K562 (cell line): Measurements from ENCODE around the gene SLC38A10. TPM values are rescaled to one million over a fixed set of nuclear protein-coding genes. Genes with fewer than 3 reads are reported as not detected.
A peak's percentile ranks its signal among the peaks of the same experiment; 100 is the strongest.

Experiments used
- ATAC-seq: fragments of 200-7000 bp; cut with Tn5 transposase; 3 replicates; pipeline ENCODE4 v1.9.1; 2020; ENCODE audit warnings: moderate library complexity
- BruUV-seq: library from RNA; stranded (reverse); fragments of 400-500 nt; replicated peaks from 2 replicates; lab custom pipeline; 2021; lab: Mats Ljungman, UMichigan
- CTCF ChIA-PET: fragments of 300-600 bp; formaldehyde crosslinking; extraction: SDS; loops from one replicate; lab custom pipeline; 2021; ENCODE audit warnings: low intra/inter-chr PET ratio; lab: Yijun Ruan, JAX
- POLR2A ChIA-PET: fragments of 300-600, 350-650 bp; sonication (Branson Sonifier 250); formaldehyde crosslinking; extraction: SDS; loops from one replicate; lab custom pipeline; 2021; ENCODE audit warnings: antibody characterized with exemption, inconsistent platforms; lab: Yijun Ruan, JAX
- DNase-seq, 4 experiments: peaks; one replicate each; pipeline versions ENCODE4 v3.0.0 to v3.0.0-alpha.2; 2011 to 2018; ENCODE audit warnings: low spot score in 3 of 4, mixed read lengths in 3 of 4; ENCODE audit errors: extremely low read depth in 1 of 4
- FAIRE-seq: peaks from 2 replicates; lab custom pipeline; 2011; peaks lifted over from hg19 to GRCh38; lab: Jason Lieb, UNC
- H2AFZ ChIP-seq: 2 replicates; pipeline ENCODE4 v1.6.0; 2011; ENCODE audit warnings: low read depth, low read length, control low read depth, inconsistent platforms
- H3K27ac ChIP-seq: fragments of 200-600 bp; 3 replicates; pipeline ENCODE4 v1.8.0; 2011; ENCODE audit warnings: low read depth, mild to moderate bottlenecking, control low read depth, inconsistent platforms, low read length, moderate library complexity, mixed read lengths; ENCODE audit errors: extremely low read depth
- H3K27me3 ChIP-seq, 2 experiments: fragments of 300-600 bp in 1 of 2; 2 replicates in 1 of 2; 3 replicates in 1 of 2; pipeline versions ENCODE4 v1.6.0 to v1.8.0; 2011; ENCODE audit warnings: inconsistent platforms in 2 of 2, low read length in 2 of 2, mild to moderate bottlenecking in 1 of 2, mixed read lengths in 1 of 2, moderate library complexity in 1 of 2; ENCODE audit not compliant: control insufficient read depth in 2 of 2, insufficient read depth in 2 of 2
- H3K36me3 ChIP-seq: fragments of 300-600 bp; 3 replicates; pipeline ENCODE4 v1.8.0; 2011; ENCODE audit warnings: mild to moderate bottlenecking, low read length, inconsistent platforms; ENCODE audit not compliant: control insufficient read depth, insufficient read depth
- H3K4me1 ChIP-seq, 2 experiments: fragments of 200-600 bp in 1 of 2; replicated peaks in 1 of 2; 2 replicates in 1 of 2; 3 replicates in 1 of 2; pipeline versions ENCODE4 v1.5.1 to v1.8.0; 2011; ENCODE audit warnings: inconsistent platforms in 2 of 2, low read length in 2 of 2, mild to moderate bottlenecking in 1 of 2, mixed read lengths in 1 of 2, moderate library complexity in 1 of 2; ENCODE audit not compliant: control insufficient read depth in 2 of 2, insufficient read depth in 2 of 2
- H3K4me2 ChIP-seq: 2 replicates; pipeline ENCODE4 v1.6.1; 2011; ENCODE audit warnings: low read length, control low read depth, inconsistent platforms, mixed read lengths; ENCODE audit not compliant: insufficient read depth
- H3K4me3 ChIP-seq: fragments of 200-600 bp; sonication (generic), shearing (Covaris generic); 2 replicates; pipeline ENCODE4 v1.5.1; 2016; ENCODE audit warnings: control low read depth, inconsistent platforms
- H3K79me2 ChIP-seq: fragments of 200-600 bp; 3 replicates; pipeline ENCODE4 v1.8.0; 2011; ENCODE audit warnings: low read length, inconsistent platforms; ENCODE audit not compliant: control insufficient read depth, insufficient read depth
- H3K9ac ChIP-seq, 2 experiments: 2 replicates each; pipeline versions ENCODE4 v1.6.0 to v1.6.1; 2011; ENCODE audit warnings: low read depth in 2 of 2, low read length in 2 of 2, control low read depth in 1 of 2, inconsistent platforms in 1 of 2, mild to moderate bottlenecking in 1 of 2, mixed read lengths in 1 of 2; ENCODE audit not compliant: insufficient read depth in 1 of 2
- H3K9me1 ChIP-seq: one replicate; pipeline ENCODE4 v1.6.0; 2011; ENCODE audit warnings: inconsistent platforms, mild to moderate bottlenecking, low read length, moderate library complexity; ENCODE audit not compliant: control insufficient read depth, insufficient read depth
- H3K9me3 ChIP-seq: replicated peaks from 2 replicates; pipeline ENCODE4 v1.5.1; 2011; ENCODE audit warnings: low read depth, low read length, inconsistent platforms; ENCODE audit not compliant: control insufficient read depth, insufficient read depth
- H4K20me1 ChIP-seq: replicated peaks from 2 replicates; pipeline ENCODE4 v1.6.1; 2011; ENCODE audit warnings: low read length, inconsistent platforms, mixed read lengths; ENCODE audit not compliant: control insufficient read depth, insufficient read depth
- CBFA2T2 ChIP-seq: fragments of 450-650 bp; conservative IDR thresholded peaks from 2 replicates; pipeline ENCODE4 v1.6.1; 2017; ENCODE audit warnings: mild to moderate bottlenecking
- CBFA2T3 ChIP-seq: fragments of 450-650 bp; IDR thresholded peaks from 2 replicates; pipeline ENCODE4 v1.6.1; 2017
- CEBPB ChIP-seq: fragments of 450-650 bp; IDR thresholded peaks from 2 replicates; pipeline ENCODE4 v1.6.1; 2016; ENCODE audit warnings: missing genetic modification characterization, missing compliant biosample characterization
- HNRNPK ChIP-seq: fragments of 200-400 bp; formaldehyde crosslinking; IDR thresholded peaks from one replicate; pipeline ENCODE4 v1.6.1; 2018; ENCODE audit warnings: mild to moderate bottlenecking, low read depth, low read length; ENCODE audit not compliant: poor library complexity, severe bottlenecking
- SRSF7 ChIP-seq: fragments of 200-400 bp; formaldehyde crosslinking; optimal IDR thresholded peaks from 2 replicates; pipeline ENCODE3; 2017; ENCODE audit warnings: mild to moderate bottlenecking, low read depth, low read length
- ZBTB7A ChIP-seq: IDR thresholded peaks from 2 replicates; pipeline ENCODE4 v1.6.1; 2011; ENCODE audit warnings: low read depth, mild to moderate bottlenecking, low read length, moderate library complexity, borderline replicate concordance; ENCODE audit not compliant: control insufficient read depth
- ZNF431 ChIP-seq: sonication (generic); formaldehyde crosslinking; IDR thresholded peaks from 2 replicates; pipeline ENCODE4 v1.8.0; 2022; ENCODE audit warnings: mild to moderate bottlenecking, missing genetic modification reagents
- WGBS: fragments of 100-300 bp; shearing (Covaris generic); methylation state at CpG from one replicate; pipeline ENCODE4 v1.1.6; 2016; ENCODE audit warnings: low coverage, mixed read lengths; ENCODE audit not compliant: insufficient coverage; ENCODE audit errors: missing lambda C conversion rate; 5-methylcytosine and 5-hydroxymethylcytosine counted together
- in situ Hi-C: fragments of 300-500 bp; cut with MboI; formaldehyde crosslinking; loops from 4 replicates; pipeline ENCODE4 v1.15.0; 2018; ENCODE audit warnings: inconsistent platforms, mixed read lengths
- intact Hi-C: fragments of 100-400 bp; cut with micrococcal nuclease; formaldehyde crosslinking; loops from 2 replicates; pipeline ENCODE4 v1.14.2; 2022
- polyA plus RNA-seq, 8 experiments: library from polyadenylated mRNA; depleted of rRNA in 4 of 8; stranded (reverse) in 5 of 8; unstranded in 3 of 8; fragments of >200 nt; fragmentation: Nextera tagmentation in 2 of 8; fragmentation: Illumina TruSeq in 1 of 8; extraction: Ambion mirVana in 2 of 8; extraction: Trizol in 1 of 8; gene quantifications; 2 replicates each; pipeline versions ENCODE4 v1.2.1 to v1.2.3, GENCODE V29; 2011 to 2014; ENCODE audit warnings: inconsistent platforms in 1 of 8, missing spikeins in 1 of 8
- total RNA-seq, 7 experiments: library from RNA; depleted of rRNA in 6 of 7; stranded (reverse); fragments of >200 nt in 6 of 7; fragmentation: Illumina TruSeq in 2 of 7; extraction: Trizol in 2 of 7; gene quantifications; 2 replicates each; pipeline versions ENCODE4 v1.2.1 to v1.2.3, GENCODE V29; 2011 to 2021; ENCODE audit warnings: low replicate concordance in 1 of 7

Gene SLC38A10
- total and polyA plus RNA-seq, 9 of the 15 experiments (the other 6 are each of a cell fraction or from before 2014, with no cell fraction given), result 0.45 to 54.2 (median 13.8) TPM

DNA sequence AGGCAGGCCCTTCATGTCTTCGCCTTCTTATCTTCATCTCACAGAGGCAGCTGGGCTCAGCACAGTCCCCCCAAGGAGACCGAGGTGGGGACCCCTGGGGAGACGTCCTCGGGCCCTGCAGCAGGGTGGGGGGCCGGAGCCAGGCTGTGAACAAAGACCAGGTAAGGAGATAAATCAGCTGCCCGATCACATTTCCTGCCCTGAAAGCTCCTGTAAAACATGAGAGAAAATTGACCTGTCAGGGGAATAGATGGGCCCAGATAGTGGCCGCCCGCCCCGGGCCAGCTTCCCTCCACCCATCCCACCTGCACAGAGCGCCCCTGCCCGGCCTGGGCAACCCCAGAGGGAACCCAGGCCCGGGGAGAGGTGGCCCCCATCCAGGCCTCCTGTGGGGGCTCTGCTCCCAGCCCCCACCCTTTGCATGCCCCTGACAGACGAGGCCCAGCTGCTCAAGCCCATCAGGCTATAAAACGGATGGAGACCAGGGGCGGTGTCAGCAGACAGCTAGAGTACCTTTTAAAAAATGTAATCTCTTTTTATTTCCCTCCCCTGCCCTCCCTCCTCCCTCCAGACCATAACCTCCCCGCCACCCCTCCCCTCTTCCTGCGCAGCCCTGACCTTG, 18.8 kb upstream of the SLC38A10 start:
- no TSS peak for BruUV-seq
- Histone ChIP-seq H3K9me3 (no peaks in the 10 kb centered on the region), H4K20me1 (no peaks in the 10 kb centered on the region), H3K9me1 (no peaks in the 10 kb centered on the region), H3K27me3 (no peaks in the 10 kb centered on the region), H3K4me1 (peaks cover 18 to 83% of the 10 kb centered on the region in 2 experiments), H3K4me3 (no peak overlapping the region), H3K36me3 (no peaks in the 10 kb centered on the region), H3K9ac (peak overlapping the region in 1 of 2 experiments; percentile 50; a peak in 2 of 4 replicates), H3K27ac (no peak overlapping the region), H3K4me2 (no peak overlapping the region), H2AFZ (no peak overlapping the region), H3K79me2 (no peaks in the 10 kb centered on the region; the same call in 2 of the 3 replicates)
- no peak for DNase-seq
- ChIA-PET POLR2A (interaction anchor here (0.6 to 1.0 kb wide), 4 partner anchors 10 to 179 kb away, joined by 3 to 4 read pairs (median 3); partner anchors contain the start of gene SLC38A10), CTCF (no interaction called here)
- 19% methylated on average over 13 of the region's 17 CpGs for WGBS
- no peak for ATAC-seq
- intact Hi-C loops, result no loop called here
- TF ChIP-seq SRSF7 (no peak), CBFA2T3 (peak; percentile 32; the same call in 1 of the 2 replicates), CEBPB (tag) (no peak), HNRNPK (no peak), ZNF431 (CRISPR knock-in tag) (no peak), ZBTB7A (0 out of 2 replicates have a peak, but pooled peaks have one; percentile 22), CBFA2T2 (0 out of 2 replicates have a peak, but pooled peaks have one; percentile 8)
- FAIRE-seq, result no peak
- in situ Hi-C loops, result no loop called here
